H1 (cell line): Measurements from ENCODE around the gene SLC26A9. TPM values are rescaled to one million over a fixed set of nuclear protein-coding genes. Genes with fewer than 3 reads are reported as not detected.

Experiments used
- CTCF ChIA-PET: fragments of 300-600 bp; sonication (Branson Sonifier 250); formaldehyde crosslinking; loops from one replicate; lab custom pipeline; 2021; ENCODE audit not compliant: partially characterized antibody; lab: Charles Lee
- POLR2A ChIA-PET: fragments of 300-600 bp; sonication (Branson Sonifier 250); formaldehyde crosslinking; loops from one replicate; lab custom pipeline; 2021; ENCODE audit warnings: inconsistent platforms; ENCODE audit not compliant: partially characterized antibody; lab: Charles Lee
- DNase-seq, 2 experiments: peaks; one replicate each; pipeline versions ENCODE4 v3.0.0 to v3.0.0-alpha.2; 2010 to 2022; ENCODE audit warnings: low spot score in 2 of 2, low read depth in 1 of 2, mixed read lengths in 1 of 2
- FAIRE-seq: peaks from 2 replicates; lab custom pipeline; 2011; peaks lifted over from hg19 to GRCh38; lab: Jason Lieb, UNC
- H2AFZ ChIP-seq: 2 replicates; pipeline ENCODE4 v1.8.1; 2012; ENCODE audit warnings: low read length, inconsistent platforms
- H2AK5ac ChIP-seq: 2 replicates; pipeline ENCODE4 v1.6.1; 2013; ENCODE audit warnings: low read depth, low read length
- H2BK120ac ChIP-seq: replicated peaks from 2 replicates; pipeline ENCODE3; 2013; ENCODE audit warnings: low read depth, low read length, inconsistent platforms
- H2BK12ac ChIP-seq: 2 replicates; pipeline ENCODE4 v1.6.1; 2013; ENCODE audit warnings: low read depth, low read length
- H2BK15ac ChIP-seq: 2 replicates; pipeline ENCODE4 v1.6.1; 2013; ENCODE audit warnings: low read length
- H2BK20ac ChIP-seq: 2 replicates; pipeline ENCODE4 v1.6.1; 2013; ENCODE audit warnings: low read length
- H2BK5ac ChIP-seq: 2 replicates; pipeline ENCODE4 v1.6.1; 2013; ENCODE audit warnings: low read depth, low read length
- H3K14ac ChIP-seq: 2 replicates; pipeline ENCODE4 v1.6.1; 2013; ENCODE audit warnings: inconsistent platforms; ENCODE audit not compliant: insufficient read length
- H3K18ac ChIP-seq: 2 replicates; pipeline ENCODE4 v1.6.1; 2013; ENCODE audit warnings: low read length; ENCODE audit errors: extremely low read depth
- H3K23ac ChIP-seq: 2 replicates; pipeline ENCODE4 v1.6.1; 2013; ENCODE audit warnings: inconsistent platforms; ENCODE audit not compliant: insufficient read length
- H3K23me2 ChIP-seq: 2 replicates; pipeline ENCODE4 v1.6.1; 2013; ENCODE audit warnings: low read depth, low read length
- H3K27ac ChIP-seq: 2 replicates; pipeline ENCODE4 v1.6.1; 2011; ENCODE audit warnings: low read depth, low read length, inconsistent platforms
- H3K27me3 ChIP-seq, 4 experiments: replicated peaks in 1 of 4; 1 replicate in 1 of 4; 2 replicates in 3 of 4; pipeline versions ENCODE4 v1.6.1 to v1.8.1; 2011 to 2013; ENCODE audit warnings: low read length in 3 of 4, mild to moderate bottlenecking in 3 of 4, inconsistent platforms in 2 of 4, mixed read lengths in 2 of 4, moderate library complexity in 1 of 4; ENCODE audit not compliant: control insufficient read depth in 3 of 4, insufficient read depth in 3 of 4; ENCODE audit errors: extremely low read depth in 1 of 4
- H3K36me3 ChIP-seq, 4 experiments: 2 replicates each; pipeline versions ENCODE4 v1.6.1 to v1.8.1; 2011 to 2013; ENCODE audit warnings: mild to moderate bottlenecking in 4 of 4, low read length in 3 of 4, moderate library complexity in 2 of 4, control low read depth in 1 of 4, inconsistent platforms in 1 of 4; ENCODE audit not compliant: insufficient read depth in 4 of 4, control insufficient read depth in 2 of 4
- H3K4ac ChIP-seq: replicated peaks from 2 replicates; pipeline ENCODE3; 2013; ENCODE audit warnings: low read length, low read depth, mixed read lengths, inconsistent platforms; ENCODE audit not compliant: insufficient read length
- H3K4me1 ChIP-seq, 4 experiments: replicated peaks in 1 of 4; 1 replicate in 1 of 4; 2 replicates in 3 of 4; pipeline versions ENCODE4 v1.6.1 to v1.8.1; 2011 to 2013; ENCODE audit warnings: low read length in 3 of 4, inconsistent platforms in 2 of 4, mixed read lengths in 1 of 4; ENCODE audit not compliant: insufficient read depth in 4 of 4, control insufficient read depth in 3 of 4
- H3K4me2 ChIP-seq, 2 experiments: 2 replicates each; pipeline versions ENCODE4 v1.6.1 to v1.8.1; 2011 to 2013; ENCODE audit warnings: low read depth in 2 of 2, low read length in 2 of 2, control low read depth in 1 of 2, inconsistent platforms in 1 of 2, mild to moderate bottlenecking in 1 of 2; ENCODE audit not compliant: insufficient read depth in 1 of 2
- H3K4me3 ChIP-seq, 4 experiments: fragments of 200-600, 300-600 bp in 1 of 4; sonication (generic), shearing (Covaris generic), sonication (Bioruptor Twin) in 1 of 4; 2 replicates each; pipeline versions ENCODE4 v1.5.1 to v1.8.1; 2011 to 2016; ENCODE audit warnings: low read length in 4 of 4, low read depth in 3 of 4, control low read depth in 2 of 4, inconsistent platforms in 2 of 4, mild to moderate bottlenecking in 2 of 4, mixed read lengths in 1 of 4, moderate library complexity in 1 of 4; ENCODE audit not compliant: insufficient read depth in 2 of 4; ENCODE audit errors: extremely low read depth in 1 of 4
- H3K56ac ChIP-seq: replicated peaks from 2 replicates; pipeline ENCODE3; 2013; ENCODE audit warnings: low read depth, mild to moderate bottlenecking, mixed read lengths, low read length, inconsistent platforms; ENCODE audit not compliant: insufficient read length
- H3K79me1 ChIP-seq: 2 replicates; pipeline ENCODE4 v1.6.1; 2013; ENCODE audit warnings: low read depth, low read length, control low read depth
- H3K79me2 ChIP-seq, 2 experiments: 2 replicates each; pipeline versions ENCODE4 v1.6.1 to v1.8.1; 2012 to 2013; ENCODE audit warnings: low read length in 2 of 2, mild to moderate bottlenecking in 2 of 2, inconsistent platforms in 1 of 2; ENCODE audit not compliant: insufficient read depth in 2 of 2, control insufficient read depth in 1 of 2
- H3K9ac ChIP-seq, 4 experiments: replicated peaks in 1 of 4; 1 replicate in 1 of 4; 2 replicates in 3 of 4; pipeline versions ENCODE4 v1.6.1 to v1.8.1; 2011 to 2013; ENCODE audit warnings: low read depth in 3 of 4, low read length in 3 of 4, control low read depth in 2 of 4, mild to moderate bottlenecking in 2 of 4, moderate library complexity in 2 of 4, inconsistent platforms in 1 of 4; ENCODE audit errors: extremely low read depth in 1 of 4
- H3K9me3 ChIP-seq, 2 experiments: 2 replicates each; pipeline versions ENCODE4 v1.6.1 to v1.8.1; 2012 to 2013; ENCODE audit warnings: mild to moderate bottlenecking in 2 of 2, moderate library complexity in 2 of 2, control low read depth in 1 of 2, inconsistent platforms in 1 of 2, low read depth in 1 of 2, low read length in 1 of 2, mixed read lengths in 1 of 2; ENCODE audit not compliant: insufficient read depth in 2 of 2
- H4K20me1 ChIP-seq, 2 experiments: replicated peaks in 1 of 2; 2 replicates each; pipeline versions ENCODE3 to v1.8.1; 2011 to 2013; ENCODE audit warnings: inconsistent platforms in 2 of 2, low read length in 2 of 2, mild to moderate bottlenecking in 1 of 2; ENCODE audit not compliant: insufficient read depth in 2 of 2, control insufficient read depth in 1 of 2
- H4K5ac ChIP-seq: 2 replicates; pipeline ENCODE4 v1.6.1; 2013; ENCODE audit warnings: low read length, low read depth, mixed read lengths, inconsistent platforms; ENCODE audit not compliant: insufficient read length
- H4K8ac ChIP-seq: 2 replicates; pipeline ENCODE4 v1.8.0; 2013; ENCODE audit warnings: mild to moderate bottlenecking, moderate library complexity, low read length, inconsistent platforms; ENCODE audit not compliant: insufficient read depth; ENCODE audit errors: extremely low read depth
- H4K91ac ChIP-seq: replicated peaks from 2 replicates; pipeline ENCODE3; 2013; ENCODE audit warnings: low read length, mixed read lengths, inconsistent platforms; ENCODE audit not compliant: insufficient read length
- CBX5 ChIP-seq: fragments of 300-800, 300-1000 bp; sonication (generic); IDR thresholded peaks from 2 replicates; pipeline ENCODE4 v1.7.1; 2016; ENCODE audit warnings: antibody characterized with exemption, low read length, low read depth
- EZH2 ChIP-seq: fragments of 200-600 bp; sonication (generic); IDR thresholded peaks from 2 replicates; pipeline ENCODE4 v1.7.1; 2012; ENCODE audit warnings: low read depth, mild to moderate bottlenecking, moderate library complexity, low read length, inconsistent platforms; ENCODE audit not compliant: severe bottlenecking
- HDAC6 ChIP-seq: IDR thresholded peaks from one replicate; pipeline ENCODE4 v1.7.1; 2012; ENCODE audit warnings: low read depth, mild to moderate bottlenecking, inconsistent platforms, low read length, moderate library complexity
- JUND ChIP-seq: IDR thresholded peaks from 2 replicates; pipeline ENCODE4 v1.6.1; 2011; ENCODE audit warnings: mild to moderate bottlenecking, improper control_type of control experiment, low read length
- RBBP5 ChIP-seq: IDR thresholded peaks from 2 replicates; pipeline ENCODE4 v1.7.1; 2012; ENCODE audit warnings: low read depth, mild to moderate bottlenecking, inconsistent platforms, low read length, moderate library complexity, borderline replicate concordance
- SP2 ChIP-seq: IDR thresholded peaks from 2 replicates; pipeline ENCODE4 v1.6.1; 2012; ENCODE audit warnings: mild to moderate bottlenecking, low read length, inconsistent platforms
- TEAD4 ChIP-seq: IDR thresholded peaks from 2 replicates; pipeline ENCODE4 v1.6.1; 2012; ENCODE audit warnings: low read depth, low read length, inconsistent platforms, mixed read lengths
- WGBS, 2 experiments: shearing (Covaris generic) in 1 of 2; methylation state at CpG; one replicate each; pipeline versions ENCODE4 v1.1.6 to v1.1.7; 2013 to 2015; ENCODE audit warnings: low lambda C conversion rate in 2 of 2, mixed read lengths in 2 of 2, inconsistent platforms in 1 of 2, low coverage in 1 of 2, missing lambda C conversion rate in 1 of 2; ENCODE audit not compliant: insufficient replicate concordance in 2 of 2, insufficient coverage in 1 of 2, insufficient read length in 1 of 2; ENCODE audit errors: extremely low coverage in 1 of 2, missing lambda C conversion rate in 1 of 2; 5-methylcytosine and 5-hydroxymethylcytosine counted together
- polyA plus RNA-seq, 7 experiments: library from polyadenylated mRNA; depleted of rRNA in 3 of 7; stranded (reverse) in 5 of 7; unstranded in 2 of 7; fragments of >200 nt in 5 of 7; fragments of 200-250 nt in 2 of 7; gene quantifications; 1 replicate in 5 of 7; 2 replicates in 1 of 7; 4 replicates in 1 of 7; pipeline versions ENCODE4 v1.2.1 to v1.2.3, GENCODE V29; 2011 to 2013; ENCODE audit warnings: missing spikeins in 2 of 7, mixed read lengths in 2 of 7
- total RNA-seq: library from RNA; stranded (reverse); fragmentation: NEBNext Ultra II Directional; extraction: Animal tissue kit (Norgen Biotek cat#: 25700); gene quantifications from 2 replicates; pipeline ENCODE4 v1.2.1, GENCODE V29; 2021
- TF ChIP-seq, protein P1 (sequence below): IDR thresholded peaks from 2 replicates; pipeline ENCODE4 v1.6.1; 2012; ENCODE audit warnings: inconsistent platforms

Gene SLC26A9
- total and polyA plus RNA-seq, 2 of the 8 experiments (the other 6 are each of a cell fraction or from before 2014, with no cell fraction given), result not detected

DNA sequence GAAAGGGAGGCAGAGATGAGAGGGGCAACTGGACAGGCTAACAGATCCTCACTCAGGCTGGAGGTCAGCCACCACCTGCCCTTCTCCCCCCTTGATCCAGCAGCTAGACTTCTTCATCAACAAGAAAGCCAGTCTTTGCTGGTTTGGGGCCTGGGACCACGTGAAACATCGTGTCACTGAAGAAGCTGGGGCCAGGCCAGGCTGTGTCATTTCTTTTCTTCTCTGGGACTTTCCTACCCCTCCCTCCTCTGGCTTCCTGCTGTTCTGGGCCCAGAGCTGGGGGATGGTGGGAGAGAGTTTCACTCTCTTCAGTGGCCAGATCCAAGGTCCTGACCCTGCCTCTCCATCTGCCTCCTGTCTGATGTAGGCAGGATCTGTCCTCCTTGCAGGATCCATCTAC, 18.1 kb upstream of the SLC26A9 start:
- H2BK20ac ChIP-seq, result no peak overlapping the region
- no peak overlapping the region for H3K4ac ChIP-seq
- H4K8ac ChIP-seq, result no peak overlapping the region
- H4K20me1 ChIP-seq, result no peaks in the 10 kb centered on the region
- H3K14ac ChIP-seq, result no peak overlapping the region
- no peak overlapping the region for H3K56ac ChIP-seq
- H2BK120ac ChIP-seq, result no peak overlapping the region
- no peak overlapping the region for H2BK5ac ChIP-seq
- peaks cover 0 to 9% (median 4%) of the 10 kb centered on the region in 4 experiments; a peak in 4 of 7 replicates for H3K4me1 ChIP-seq
- no peaks in the 10 kb centered on the region for H3K23me2 ChIP-seq
- no peak overlapping the region for H2AFZ ChIP-seq
- H3K79me2 ChIP-seq, result no peaks in the 10 kb centered on the region
- ChIA-PET POLR2A (no interaction called here), CTCF (interaction anchor here (0.6 to 5.7 kb wide), 9 partner anchors 11 to 156 kb away, joined by 3 to 50 read pairs (median 4); partner anchors contain the start of gene SLC26A9)
- H2BK12ac ChIP-seq, result no peak overlapping the region
- H3K23ac ChIP-seq, result no peak overlapping the region
- H3K4me2 ChIP-seq, result no peak overlapping the region
- DNase-seq, result no peak
- WGBS, 2 experiments, result 83% methylated on average over 2 of the region's 2 CpGs; no CpG with 5 or more reads in 1 of the 2 experiments
- TF ChIP-seq TEAD4, result no peak
- no peak for TF ChIP-seq CBX5
- TF ChIP-seq JUND, result no peak
- TF ChIP-seq RBBP5, result no peak
- TF ChIP-seq SP2, result no peak
- no peak for TF ChIP-seq EZH2
- no peak for TF ChIP-seq HDAC6
- TF ChIP-seq, protein P1, sequence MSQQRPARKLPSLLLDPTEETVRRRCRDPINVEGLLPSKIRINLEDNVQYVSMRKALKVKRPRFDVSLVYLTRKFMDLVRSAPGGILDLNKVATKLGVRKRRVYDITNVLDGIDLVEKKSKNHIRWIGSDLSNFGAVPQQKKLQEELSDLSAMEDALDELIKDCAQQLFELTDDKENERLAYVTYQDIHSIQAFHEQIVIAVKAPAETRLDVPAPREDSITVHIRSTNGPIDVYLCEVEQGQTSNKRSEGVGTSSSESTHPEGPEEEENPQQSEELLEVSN, result no peak
- no peak for FAIRE-seq
- H3K4me3 ChIP-seq, result no peak overlapping the region
- no peaks in the 10 kb centered on the region for H3K9me3 ChIP-seq
- H2BK15ac ChIP-seq, result no peak overlapping the region
- no peak overlapping the region for H4K5ac ChIP-seq
- H3K27me3 ChIP-seq, result no peaks in the 10 kb centered on the region
- H3K79me1 ChIP-seq, result no peaks in the 10 kb centered on the region
- no peak overlapping the region for H3K27ac ChIP-seq
- no peak overlapping the region for H3K9ac ChIP-seq
- H3K18ac ChIP-seq, result no peak overlapping the region
- no peak overlapping the region for H4K91ac ChIP-seq
- no peaks in the 10 kb centered on the region for H3K36me3 ChIP-seq
- no peak overlapping the region for H2AK5ac ChIP-seq
